Measurements from ENCODE around the gene HADHA.

DNA sequence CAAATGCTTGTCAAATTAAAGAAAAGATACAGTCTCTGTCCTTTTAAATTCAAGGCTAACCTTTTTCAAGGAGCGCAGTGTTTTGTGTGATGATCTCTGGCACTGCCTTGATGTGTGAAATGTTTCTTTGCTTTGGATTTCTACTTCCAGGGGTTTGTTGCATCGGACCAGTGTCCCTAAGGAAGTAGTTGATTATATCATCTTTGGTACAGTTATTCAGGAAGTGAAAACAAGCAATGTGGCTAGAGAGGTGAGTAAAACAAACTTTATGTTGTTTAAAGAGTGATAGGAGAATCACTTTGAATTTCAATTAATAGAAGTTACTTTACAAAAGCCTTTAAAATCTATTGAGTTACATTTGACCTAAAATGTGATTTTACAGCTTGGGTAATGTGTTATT, 29.1 kb upstream of the HADHA start:
- TF ChIP-seq EZH2 (IDR thresholded peaks at IDR 0.05; ENCODE audit: insufficient read depth, low read length): no peak
- TF ChIP-seq, protein P1, sequence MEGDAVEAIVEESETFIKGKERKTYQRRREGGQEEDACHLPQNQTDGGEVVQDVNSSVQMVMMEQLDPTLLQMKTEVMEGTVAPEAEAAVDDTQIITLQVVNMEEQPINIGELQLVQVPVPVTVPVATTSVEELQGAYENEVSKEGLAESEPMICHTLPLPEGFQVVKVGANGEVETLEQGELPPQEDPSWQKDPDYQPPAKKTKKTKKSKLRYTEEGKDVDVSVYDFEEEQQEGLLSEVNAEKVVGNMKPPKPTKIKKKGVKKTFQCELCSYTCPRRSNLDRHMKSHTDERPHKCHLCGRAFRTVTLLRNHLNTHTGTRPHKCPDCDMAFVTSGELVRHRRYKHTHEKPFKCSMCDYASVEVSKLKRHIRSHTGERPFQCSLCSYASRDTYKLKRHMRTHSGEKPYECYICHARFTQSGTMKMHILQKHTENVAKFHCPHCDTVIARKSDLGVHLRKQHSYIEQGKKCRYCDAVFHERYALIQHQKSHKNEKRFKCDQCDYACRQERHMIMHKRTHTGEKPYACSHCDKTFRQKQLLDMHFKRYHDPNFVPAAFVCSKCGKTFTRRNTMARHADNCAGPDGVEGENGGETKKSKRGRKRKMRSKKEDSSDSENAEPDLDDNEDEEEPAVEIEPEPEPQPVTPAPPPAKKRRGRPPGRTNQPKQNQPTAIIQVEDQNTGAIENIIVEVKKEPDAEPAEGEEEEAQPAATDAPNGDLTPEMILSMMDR (IDR thresholded peaks at IDR 0.05; ENCODE audit: insufficient read depth, low read depth, low read length): no peak

Measured in astrocyte (in vitro differentiated cells and primary cell).